Heart left ventricle (tissue), 13 donors: ENCODE measurements around the gene DOCK9.

Experiments
- CTCF ChIP-seq, 12 donors: fragments of 200-600 bp; sonication (generic) in 4 of 12; IDR thresholded peaks; one replicate each; pipeline versions ENCODE4 v1.5.0 to v1.8.0; 2018 to 2022; ENCODE audit warnings: antibody characterized with exemption in 12 of 12, mild to moderate bottlenecking in 5 of 12
- POLR2A ChIP-seq, 2 donors: fragments of 450-650 bp; IDR thresholded peaks; one replicate each; pipeline ENCODE4 v1.6.1; 2017; ENCODE audit warnings: antibody characterized with exemption in 2 of 2, mild to moderate bottlenecking in 2 of 2, moderate library complexity in 2 of 2
- donor health status: ischemic (EF 13 %, LVEDD 7.1; RV severe dilation, severe dysfunction).
- donor health status: DM: no; HTN: yes; CAD: no.
- donor health status: DM: no; HTN: no; CAD: no.
- donor health status: ischemic (EF 25% LVEDD 6.9; RV normal size, moderate dysfunction).
- donor health status: ischemic (EF 25% LVEDD 5.7; RV mildly dilated, moderate dysfunction).
- donor health status: ischemic (EF 35%, LVEDD 5.7; RV mildly dilated, moderate dysfunction).
- donor health status: nonischemic (EF 11% LVEDD 7.7; RV severe dilation, severe dysfunction).
- donor health status: DM: yes; HTN: yes; CAD: no.
- donor health status: PGD.
- donor health status: ischemic (EF 29% LVEDD 5.4; RV normal size, mild dysfunction).
- donor health status: nonischemic (EF 23%, LVEDD 6.1; RV moderate dilation, normal function).

GRCh38 chr13:99003851-99004471, 26.1 kb upstream of the DOCK9 start:
- TF ChIP-seq CTCF (IDR thresholded peaks at IDR 0.05) = no peak
- no peak for TF ChIP-seq POLR2A (IDR thresholded peaks at IDR 0.05)
